ENCODE results near the gene CEP70.
"Not testable (repeated sequence)": the region's sequence is repeated elsewhere in the genome, so short reads cannot be mapped to it uniquely, and the experiment has no call there.

The CEP70 gene

DNA sequence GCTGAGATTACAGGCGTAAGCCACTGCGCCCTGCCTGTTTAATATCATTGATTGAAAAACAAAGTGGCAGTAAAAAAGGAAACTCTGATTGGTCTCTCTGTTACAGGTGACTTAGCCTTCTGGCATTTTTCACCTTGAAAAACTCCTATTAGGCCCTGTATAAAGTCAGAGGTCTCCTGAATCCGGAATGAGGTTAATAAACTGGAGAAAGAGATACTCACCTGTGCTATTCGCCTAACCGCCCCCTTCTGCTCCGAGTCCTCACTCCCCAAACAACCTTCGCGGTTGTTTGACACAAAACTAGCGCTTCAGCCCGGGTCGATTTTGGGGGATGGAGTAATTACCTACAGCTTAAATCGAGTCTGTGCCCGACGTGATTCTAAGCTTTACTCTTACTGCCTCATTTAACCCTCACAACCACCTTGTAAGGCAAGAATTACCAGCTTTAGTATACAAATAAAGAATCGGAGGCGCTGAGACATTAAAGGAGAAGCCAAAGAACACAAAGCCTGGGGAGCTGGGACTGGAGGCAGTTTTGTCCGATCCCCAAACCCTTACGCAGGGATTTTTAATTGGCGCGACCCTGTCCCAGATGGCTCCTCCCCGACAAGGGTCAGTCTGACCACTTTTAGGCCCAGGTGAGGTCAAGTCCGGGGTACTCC, 441 bp downstream of the CEP70 start:
- in situ Hi-C loops (cut with HindIII; ENCODE audit: low sequenced_read_pairs), result no loop called here

GRCh38 chr3:138591392-138591791, 2.7 kb downstream of the CEP70 start:
- in situ Hi-C loops (cut with HindIII; ENCODE audit: low sequenced_read_pairs), result no loop called here

GRCh38 chr3:138588445-138588844, 5.6 kb downstream of the CEP70 start:
- in situ Hi-C loops (cut with HindIII; ENCODE audit: low sequenced_read_pairs), result no loop called here

DNA sequence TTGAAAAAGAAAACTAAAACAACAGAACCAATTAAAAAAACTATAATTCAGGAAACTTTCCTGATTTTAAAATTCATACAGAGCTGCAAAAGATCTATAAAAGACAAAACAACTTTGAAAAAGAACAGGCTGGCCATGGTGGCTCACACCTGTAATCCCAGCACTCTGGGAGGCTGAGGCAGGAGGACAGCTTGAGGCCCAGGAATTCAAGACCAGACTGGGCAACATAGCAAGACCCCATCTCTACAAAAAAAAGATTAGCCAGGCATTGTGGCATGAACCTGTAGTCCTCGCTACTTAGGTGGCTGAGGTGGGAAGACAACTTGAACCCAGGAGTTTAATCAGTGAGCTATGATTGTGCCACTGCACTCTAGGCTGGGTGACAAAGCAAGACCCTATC, 6.7 kb downstream of the CEP70 start:
- in situ Hi-C loops (cut with HindIII; ENCODE audit: low sequenced_read_pairs), result no loop called here

- in situ Hi-C loops (cut with HindIII; ENCODE audit: low sequenced_read_pairs), result no loop called here
Observed at GRCh38 chr3:138578961-138579574, 15.0 kb downstream of the CEP70 start.

GRCh38 chr3:138578141-138578540, 15.9 kb downstream of the CEP70 start:
- in situ Hi-C loops (cut with HindIII; ENCODE audit: low sequenced_read_pairs), result no loop called here

DNA sequence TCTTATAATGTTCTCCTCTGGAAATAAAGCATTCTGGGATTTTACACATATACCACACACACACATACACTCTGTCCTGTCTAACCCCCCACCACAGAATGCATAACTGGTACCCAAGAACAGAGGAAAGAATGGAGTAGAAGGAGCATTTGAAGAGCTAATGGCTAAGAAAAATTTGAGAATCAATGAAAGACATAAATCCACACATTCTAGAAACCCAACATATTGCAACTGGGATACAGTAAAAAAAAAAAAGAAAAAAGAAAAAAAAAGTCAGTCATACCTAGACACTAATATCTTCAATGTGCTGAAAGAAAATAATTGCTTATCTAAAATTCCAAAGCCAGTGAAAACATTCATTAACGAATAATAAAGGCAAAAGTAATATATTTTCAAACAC, 20.9 kb downstream of the CEP70 start:
- in situ Hi-C loops (cut with HindIII; ENCODE audit: low sequenced_read_pairs), result no loop called here

GRCh38 chr3:138569624-138570023, 24.4 kb downstream of the CEP70 start:
- in situ Hi-C loops (cut with HindIII; ENCODE audit: low sequenced_read_pairs), result not testable (repeated sequence)

DNA sequence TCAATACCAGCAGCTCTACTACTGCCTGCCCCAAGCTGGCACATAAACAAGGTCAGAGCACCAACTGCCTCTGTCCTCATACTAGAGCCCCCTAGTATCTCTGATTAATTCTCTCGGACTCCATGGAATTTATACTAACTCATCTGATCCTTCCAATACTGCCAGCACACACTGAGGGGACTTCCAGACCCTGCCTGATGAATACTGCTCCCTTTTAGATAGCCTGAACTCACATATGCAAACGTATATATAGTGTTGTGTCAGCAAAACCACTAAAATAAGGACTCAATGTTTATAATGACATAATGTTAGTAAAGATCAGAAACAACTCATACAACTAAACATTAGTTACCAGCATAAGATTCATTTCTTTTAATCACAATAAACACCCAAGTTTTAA, 25.0 kb downstream of the CEP70 start:
- in situ Hi-C loops (cut with HindIII; ENCODE audit: low sequenced_read_pairs), result no loop called here

DNA sequence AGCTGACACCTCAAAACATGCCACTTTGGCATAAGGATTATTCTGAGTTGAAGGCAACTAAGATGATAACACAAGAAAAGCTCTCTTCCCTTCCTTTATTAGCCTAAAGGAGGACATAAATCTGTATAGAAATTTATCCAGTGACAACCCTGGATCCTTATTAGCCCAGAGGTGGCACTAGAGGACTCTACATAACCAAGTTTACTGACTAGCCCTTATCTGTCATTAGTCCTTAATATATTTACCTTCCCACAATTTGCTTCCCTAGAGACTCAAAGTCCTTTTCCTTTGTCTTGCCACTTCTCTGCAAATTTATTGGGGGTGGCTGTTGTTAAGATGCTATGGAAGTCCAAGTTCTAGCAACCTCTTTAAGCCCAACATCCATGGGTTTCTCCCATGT, 26.7 kb downstream of the CEP70 start:
- in situ Hi-C loops (cut with HindIII; ENCODE audit: low sequenced_read_pairs), result no loop called here

- in situ Hi-C loops (cut with HindIII; ENCODE audit: low sequenced_read_pairs), result not testable (repeated sequence)
Observed at GRCh38 chr3:138566293-138566692, 27.8 kb downstream of the CEP70 start.

DNA sequence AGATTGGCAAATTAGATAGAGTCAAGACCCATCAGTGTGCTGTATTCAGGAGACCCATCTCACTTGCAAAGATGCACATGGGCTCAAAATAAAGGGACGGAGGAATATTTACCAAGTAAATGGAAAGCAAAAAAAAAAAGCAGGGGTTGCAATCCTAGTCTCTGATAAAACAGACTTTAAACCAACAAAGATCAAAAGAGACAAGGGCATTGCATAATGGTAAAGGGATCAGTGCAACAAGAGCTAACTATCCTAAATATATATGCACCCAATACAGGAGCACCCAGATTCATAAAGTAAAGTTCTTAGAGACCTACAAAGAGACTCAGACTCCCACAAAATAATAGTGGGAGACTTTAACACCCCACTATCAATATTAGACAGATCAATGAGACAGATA, 31.2 kb downstream of the CEP70 start:
- in situ Hi-C loops (cut with HindIII; ENCODE audit: low sequenced_read_pairs), result not testable (repeated sequence)

GRCh38 chr3:138560501-138560900, 33.6 kb downstream of the CEP70 start:
- in situ Hi-C loops (cut with HindIII; ENCODE audit: low sequenced_read_pairs), result no loop called here

- in situ Hi-C loops (cut with HindIII; ENCODE audit: low sequenced_read_pairs), result no loop called here
Observed at GRCh38 chr3:138559134-138559533, 34.9 kb downstream of the CEP70 start.

- in situ Hi-C loops (cut with HindIII; ENCODE audit: low sequenced_read_pairs), result not testable (repeated sequence)
Observed at GRCh38 chr3:138554775-138555174, 39.3 kb downstream of the CEP70 start.

- in situ Hi-C loops (cut with HindIII; ENCODE audit: low sequenced_read_pairs), result not testable (repeated sequence)
Observed at GRCh38 chr3:138550958-138551357, 43.1 kb downstream of the CEP70 start.

- in situ Hi-C loops (cut with HindIII; ENCODE audit: low sequenced_read_pairs), result no loop called here
Observed at GRCh38 chr3:138549179-138549977, 44.7 kb downstream of the CEP70 start.

DNA sequence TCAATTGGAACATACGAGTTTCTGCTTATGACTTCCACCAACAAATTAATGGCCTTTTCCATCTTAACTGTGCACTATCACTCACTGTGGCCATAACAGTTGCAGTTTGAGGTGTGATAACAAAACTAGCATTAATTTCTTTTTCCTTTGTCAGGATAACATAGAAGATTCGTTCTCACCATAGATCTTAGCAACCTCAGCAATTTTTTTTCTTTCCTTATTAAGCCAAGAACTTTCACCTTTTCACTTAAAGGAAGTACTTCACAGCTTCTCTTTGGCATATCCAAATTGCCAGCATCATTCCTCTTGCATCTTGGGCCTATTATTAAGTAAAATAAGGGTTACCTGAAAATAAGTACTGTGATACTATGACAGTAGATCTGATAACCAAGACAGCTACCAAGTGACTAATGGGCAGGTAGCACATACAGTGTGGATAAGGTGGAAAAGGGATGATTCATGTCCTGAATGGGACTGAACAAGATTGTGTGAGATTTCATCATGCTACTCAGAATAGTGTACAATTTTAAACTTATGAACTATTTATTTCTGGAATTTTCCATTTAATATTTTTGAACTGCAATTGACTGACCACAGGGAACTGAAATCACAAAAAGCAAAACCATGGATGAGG, 46.6 kb downstream of the CEP70 start:
- in situ Hi-C loops (cut with HindIII; ENCODE audit: low sequenced_read_pairs), result no loop called here

- in situ Hi-C loops (cut with HindIII; ENCODE audit: low sequenced_read_pairs), result no loop called here
Observed at GRCh38 chr3:138544546-138544945, 49.5 kb downstream of the CEP70 start.

- in situ Hi-C loops (cut with HindIII; ENCODE audit: low sequenced_read_pairs), result no loop called here
Observed at GRCh38 chr3:138542977-138543376, 51.1 kb downstream of the CEP70 start.

DNA sequence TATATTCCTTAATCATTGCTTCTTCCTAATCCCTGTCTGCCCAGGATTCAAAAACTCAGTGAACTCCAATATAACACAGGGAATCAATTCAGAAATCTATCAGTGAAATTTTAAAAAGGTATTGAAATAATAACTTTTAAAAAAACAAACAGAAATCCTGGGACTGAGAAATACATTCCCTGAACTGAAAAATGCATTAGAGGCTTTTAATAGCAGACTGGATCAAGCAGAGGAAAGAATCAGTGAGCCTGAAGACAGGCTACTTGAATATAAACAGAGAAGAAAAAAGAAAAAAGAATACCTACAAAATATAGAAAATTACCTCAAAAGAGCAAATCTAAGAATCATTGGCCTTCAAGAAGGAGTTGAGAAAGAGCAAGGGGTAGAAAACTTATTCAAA, 54.7 kb downstream of the CEP70 start:
- in situ Hi-C loops (cut with HindIII; ENCODE audit: low sequenced_read_pairs), result no loop called here

DNA sequence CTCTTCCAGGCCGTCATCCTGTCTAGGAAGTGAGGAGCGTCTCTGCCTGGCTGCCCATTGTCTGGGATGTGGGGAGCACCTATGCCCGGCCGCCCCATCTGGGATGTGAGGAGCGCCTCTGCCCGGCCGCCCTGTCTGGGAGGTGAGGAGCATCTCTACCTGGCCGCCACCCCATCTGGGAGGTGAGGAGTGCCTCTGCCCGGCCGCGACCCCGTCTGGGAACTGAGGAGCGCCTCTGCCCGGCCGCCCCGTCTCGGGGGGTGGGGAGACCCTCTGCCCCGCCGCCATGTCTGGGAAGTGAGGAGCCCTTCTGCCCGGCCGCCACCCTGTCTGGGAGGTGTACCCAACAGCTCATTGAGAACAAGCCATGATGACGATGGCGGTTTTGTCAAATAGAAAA, 72.6 kb downstream of the CEP70 start:
- in situ Hi-C loops (cut with HindIII; ENCODE audit: low sequenced_read_pairs), result not testable (repeated sequence)

All from DLD1 (cell line).